Lower leg skin (tissue), 3 donors: ENCODE measurements around the gene KRTAP9-3.

Source experiments
- POLR2A ChIP-seq, 2 donors: fragments of 450-650 bp; IDR thresholded peaks; one replicate each; pipeline ENCODE4 v1.6.1; 2016 to 2017; ENCODE audit warnings: antibody characterized with exemption in 2 of 2, mild to moderate bottlenecking in 1 of 2, moderate library complexity in 1 of 2
- TF ChIP-seq, protein P1 (sequence below), 3 donors: fragments of 450-650 bp; IDR thresholded peaks; one replicate each; pipeline ENCODE4 v1.5.1; 2016; ENCODE audit warnings: antibody characterized with exemption in 3 of 3, mild to moderate bottlenecking in 3 of 3, moderate library complexity in 2 of 3

DNA sequence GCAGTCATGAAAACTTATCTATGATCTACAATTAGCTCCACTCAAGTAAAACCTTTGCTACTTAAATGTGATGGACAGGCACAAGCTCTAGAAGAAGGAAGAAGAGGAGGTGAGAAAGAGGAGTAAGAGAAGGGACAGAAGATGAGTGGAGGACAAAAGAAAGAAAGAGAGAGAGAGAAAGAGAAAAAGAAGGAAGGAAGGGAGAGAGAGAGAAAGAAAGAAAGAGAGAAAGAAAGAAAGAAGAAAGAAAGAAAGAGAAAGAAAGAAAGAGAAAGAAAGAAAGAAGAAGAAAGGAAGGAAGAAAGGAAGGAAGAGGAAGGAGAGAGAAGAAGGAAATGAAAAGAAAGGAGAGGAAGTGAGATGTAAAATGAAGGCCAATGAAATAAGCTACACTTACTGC lies 2.2 kb upstream of the KRTAP9-3 start:
- TF ChIP-seq POLR2A (IDR thresholded peaks at IDR 0.05), result no peak
- TF ChIP-seq, protein P1, sequence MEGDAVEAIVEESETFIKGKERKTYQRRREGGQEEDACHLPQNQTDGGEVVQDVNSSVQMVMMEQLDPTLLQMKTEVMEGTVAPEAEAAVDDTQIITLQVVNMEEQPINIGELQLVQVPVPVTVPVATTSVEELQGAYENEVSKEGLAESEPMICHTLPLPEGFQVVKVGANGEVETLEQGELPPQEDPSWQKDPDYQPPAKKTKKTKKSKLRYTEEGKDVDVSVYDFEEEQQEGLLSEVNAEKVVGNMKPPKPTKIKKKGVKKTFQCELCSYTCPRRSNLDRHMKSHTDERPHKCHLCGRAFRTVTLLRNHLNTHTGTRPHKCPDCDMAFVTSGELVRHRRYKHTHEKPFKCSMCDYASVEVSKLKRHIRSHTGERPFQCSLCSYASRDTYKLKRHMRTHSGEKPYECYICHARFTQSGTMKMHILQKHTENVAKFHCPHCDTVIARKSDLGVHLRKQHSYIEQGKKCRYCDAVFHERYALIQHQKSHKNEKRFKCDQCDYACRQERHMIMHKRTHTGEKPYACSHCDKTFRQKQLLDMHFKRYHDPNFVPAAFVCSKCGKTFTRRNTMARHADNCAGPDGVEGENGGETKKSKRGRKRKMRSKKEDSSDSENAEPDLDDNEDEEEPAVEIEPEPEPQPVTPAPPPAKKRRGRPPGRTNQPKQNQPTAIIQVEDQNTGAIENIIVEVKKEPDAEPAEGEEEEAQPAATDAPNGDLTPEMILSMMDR (IDR thresholded peaks at IDR 0.05), result no peak
